MCF 10A (cell line): ENCODE results near the gene GRIN1. TPM values are rescaled to one million over a fixed set of nuclear protein-coding genes. Genes with fewer than 3 reads are reported as not detected.
A peak's percentile ranks its signal among the peaks of the same experiment; 100 is the strongest.

Source experiments
- BruUV-seq: library from RNA; stranded (reverse); fragments of 400-500 nt; replicated peaks from 2 replicates; lab custom pipeline; 2021; lab: Mats Ljungman, UMichigan
- CTCF ChIA-PET: fragments of 300-600 bp; sonication (Branson Sonifier 250); formaldehyde crosslinking; extraction: SDS; loops from one replicate; lab custom pipeline; 2021; ENCODE audit warnings: antibody characterized with exemption, inconsistent platforms; lab: Yijun Ruan, JAX
- POLR2A ChIA-PET: fragments of 300-600, 350-650 bp; sonication (Branson Sonifier 250); formaldehyde crosslinking; extraction: SDS; loops from one replicate; lab custom pipeline; 2020; ENCODE audit warnings: antibody characterized with exemption, inconsistent platforms; lab: Yijun Ruan, JAX
- DNase-seq: peaks from one replicate; pipeline ENCODE4 v3.0.0-alpha.2; 2018; ENCODE audit not compliant: unreplicated experiment
- H3K27ac Mint-ChIP-seq: one replicate; pipeline ENCODE4 v1.8.0; 2022; ENCODE audit warnings: mild to moderate bottlenecking, low read depth, mixed read lengths; ENCODE audit not compliant: unreplicated experiment
- H3K27me3 Mint-ChIP-seq: one replicate; pipeline ENCODE4 v1.8.0; 2022; ENCODE audit warnings: mixed read lengths; ENCODE audit not compliant: insufficient read depth, unreplicated experiment
- H3K36me3 Mint-ChIP-seq: one replicate; pipeline ENCODE4 v1.8.0; 2022; ENCODE audit warnings: mild to moderate bottlenecking, moderate library complexity, mixed read lengths; ENCODE audit not compliant: insufficient read depth, unreplicated experiment
- H3K4me1 Mint-ChIP-seq: one replicate; pipeline ENCODE4 v1.8.0; 2022; ENCODE audit warnings: mixed read lengths; ENCODE audit not compliant: insufficient read depth, unreplicated experiment
- H3K4me3 Mint-ChIP-seq: one replicate; pipeline ENCODE4 v1.8.0; 2022; ENCODE audit warnings: mild to moderate bottlenecking, moderate library complexity, mixed read lengths; ENCODE audit not compliant: unreplicated experiment
- H3K9me3 Mint-ChIP-seq: one replicate; pipeline ENCODE4 v1.8.0; 2022; ENCODE audit warnings: mixed read lengths; ENCODE audit not compliant: unreplicated experiment
- CTCF ChIP-seq: fragments of 200-600 bp; IDR thresholded peaks from one replicate; pipeline ENCODE4 v1.8.0; 2022; ENCODE audit warnings: antibody characterized with exemption, mild to moderate bottlenecking; ENCODE audit not compliant: unreplicated experiment
- intact Hi-C: fragments of 100-400 bp; cut with micrococcal nuclease; formaldehyde crosslinking; loops from 2 replicates; pipeline ENCODE4 v1.14.1; 2022
- total RNA-seq: library from RNA; stranded (reverse); gene quantifications from 2 replicates; pipeline ENCODE4 v1.2.3, GENCODE V29; 2022

Gene GRIN1
- total RNA-seq, 1 experiment from 2014 or later: 1.4 TPM

GRCh38 chr9:137212520-137212919 is 73.6 kb downstream of the GRIN1 start:
- Mint-ChIP-seq H3K9me3 (no peaks in the 10 kb centered on the region), H3K27ac (no peak overlapping the region), H3K4me1 (peaks cover 7% of the 10 kb centered on the region), H3K27me3 (no peaks in the 10 kb centered on the region), H3K36me3 (peaks cover 38% of the 10 kb centered on the region), H3K4me3 (no peak overlapping the region)
- no peak for TF ChIP-seq CTCF
- CTCF ChIA-PET: no interaction called here
- DNase-seq: no peak
- BruUV-seq: no TSS peak
- POLR2A ChIA-PET: no interaction called here
- intact Hi-C loops: no loop called here

- H3K4me1 Mint-ChIP-seq: peaks cover 5% of the 10 kb centered on the region
- intact Hi-C loops: no loop called here
- CTCF ChIA-PET: no interaction called here
- no peak overlapping the region for H3K27ac Mint-ChIP-seq
- no peak overlapping the region for H3K4me3 Mint-ChIP-seq
- H3K27me3 Mint-ChIP-seq: no peaks in the 10 kb centered on the region
- BruUV-seq: no TSS peak
- POLR2A ChIA-PET: interaction anchor here (0.8 kb wide), 1 partner anchor 114 kb away, joined by 3 read pairs; no protein-coding TSS in a partner anchor
- peaks cover 29% of the 10 kb centered on the region for H3K36me3 Mint-ChIP-seq
- no peaks in the 10 kb centered on the region for H3K9me3 Mint-ChIP-seq
- no peak for DNase-seq
- peak; percentile 26 for TF ChIP-seq CTCF
These were observed 74.5 kb downstream of the GRIN1 start for GRCh38 chr9:137213160-137214060.

- H3K4me1 Mint-ChIP-seq: peaks cover 5% of the 10 kb centered on the region
- intact Hi-C loops: no loop called here
- DNase-seq: no peak
- H3K27ac Mint-ChIP-seq: no peak overlapping the region
- peaks cover 17% of the 10 kb centered on the region for H3K36me3 Mint-ChIP-seq
- no peaks in the 10 kb centered on the region for H3K9me3 Mint-ChIP-seq
- ChIA-PET POLR2A (interaction anchor here (1.2 to 3.8 kb wide), 2 partner anchors 9 kb away, joined by 3 to 38 read pairs; partner anchors contain the start of genes NDOR1 and TMEM203), CTCF (interaction anchor here (0.6 kb wide), 1 partner anchor 185 kb away, joined by 3 read pairs; no protein-coding TSS in a partner anchor)
- no peak for TF ChIP-seq CTCF
- H3K4me3 Mint-ChIP-seq: no peak overlapping the region
- BruUV-seq: no TSS peak
- H3K27me3 Mint-ChIP-seq: no peaks in the 10 kb centered on the region
These were observed 75.7 kb downstream of the GRIN1 start for GRCh38 chr9:137214620-137215019.
